Astrocyte (in vitro differentiated cells and primary cell): ENCODE data around the gene FCER2. TPM values are rescaled to one million over a fixed set of nuclear protein-coding genes. Genes with fewer than 3 reads are reported as not detected.

Experiments
- DNase-seq: peaks from one replicate; pipeline ENCODE4 v3.0.0-alpha.2; 2010; ENCODE audit warnings: low read depth
- FAIRE-seq: peaks from 2 replicates; lab custom pipeline; 2011; peaks lifted over from hg19 to GRCh38; lab: Jason Lieb, UNC
- H2AFZ ChIP-seq: 2 replicates; pipeline ENCODE4 v1.6.0; 2012; ENCODE audit warnings: low read depth, low read length, inconsistent platforms
- H3K27ac ChIP-seq: 2 replicates; pipeline ENCODE4 v1.5.1; 2011; ENCODE audit warnings: low read depth, low read length, inconsistent platforms
- H3K27me3 ChIP-seq: 2 replicates; pipeline ENCODE4 v1.6.0; 2011; ENCODE audit warnings: low read length, inconsistent platforms; ENCODE audit not compliant: insufficient read depth
- H3K36me3 ChIP-seq: 2 replicates; pipeline ENCODE4 v1.5.1; 2011; ENCODE audit warnings: low read length, inconsistent platforms; ENCODE audit not compliant: insufficient read depth
- H3K4me1 ChIP-seq: 2 replicates; pipeline ENCODE4 v1.5.1; 2011; ENCODE audit warnings: low read length, inconsistent platforms; ENCODE audit not compliant: insufficient read depth
- H3K4me2 ChIP-seq: 2 replicates; pipeline ENCODE4 v1.6.0; 2012; ENCODE audit warnings: low read length, inconsistent platforms
- H3K4me3 ChIP-seq: 2 replicates; pipeline ENCODE4 v1.5.1; 2011; ENCODE audit warnings: low read depth, mild to moderate bottlenecking, low read length, inconsistent platforms; ENCODE audit not compliant: insufficient read depth
- H3K79me2 ChIP-seq: 2 replicates; pipeline ENCODE4 v1.6.0; 2012; ENCODE audit warnings: mild to moderate bottlenecking, low read length, inconsistent platforms; ENCODE audit not compliant: insufficient read depth
- H3K9ac ChIP-seq: 2 replicates; pipeline ENCODE4 v1.6.0; 2012; ENCODE audit warnings: mild to moderate bottlenecking, low read length, inconsistent platforms
- H3K9me3 ChIP-seq: 2 replicates; pipeline ENCODE4 v1.5.1; 2012; ENCODE audit warnings: low read depth, mild to moderate bottlenecking, low read length, inconsistent platforms; ENCODE audit not compliant: insufficient read depth
- H4K20me1 ChIP-seq: 2 replicates; pipeline ENCODE4 v1.6.0; 2012; ENCODE audit warnings: low read length, inconsistent platforms; ENCODE audit not compliant: insufficient read depth
- H3K27ac Mint-ChIP-seq: one replicate; pipeline ENCODE4 v1.8.0; 2021; ENCODE audit warnings: mild to moderate bottlenecking, mixed read lengths; ENCODE audit not compliant: unreplicated experiment
- H3K27me3 Mint-ChIP-seq: one replicate; pipeline ENCODE4 v1.8.0; 2021; ENCODE audit warnings: low read depth, mixed read lengths; ENCODE audit not compliant: unreplicated experiment
- H3K36me3 Mint-ChIP-seq: one replicate; pipeline ENCODE4 v1.8.0; 2021; ENCODE audit warnings: low read depth, mixed read lengths; ENCODE audit not compliant: unreplicated experiment
- H3K4me1 Mint-ChIP-seq: one replicate; pipeline ENCODE4 v1.8.0; 2021; ENCODE audit warnings: low read depth, mixed read lengths; ENCODE audit not compliant: unreplicated experiment
- H3K4me3 Mint-ChIP-seq: one replicate; pipeline ENCODE4 v1.8.0; 2021; ENCODE audit warnings: mild to moderate bottlenecking, moderate library complexity, mixed read lengths; ENCODE audit not compliant: unreplicated experiment
- H3K9me3 Mint-ChIP-seq: one replicate; pipeline ENCODE4 v1.8.0; 2021; ENCODE audit warnings: mild to moderate bottlenecking, mixed read lengths; ENCODE audit not compliant: unreplicated experiment
- CTCF ChIP-seq: IDR thresholded peaks from 2 replicates; pipeline ENCODE4 v1.5.1; 2011; ENCODE audit warnings: low read depth, mild to moderate bottlenecking, inconsistent platforms, low read length, moderate library complexity; ENCODE audit not compliant: insufficient read depth
- EZH2 ChIP-seq: IDR thresholded peaks from 2 replicates; pipeline ENCODE4 v1.6.1; 2012; ENCODE audit warnings: mild to moderate bottlenecking, low read length, inconsistent platforms; ENCODE audit not compliant: insufficient read depth
- total RNA-seq: library from RNA; stranded (reverse); gene quantifications from 2 replicates; pipeline ENCODE4 v1.2.1, GENCODE V29; 2021

FCER2 gene
- total RNA-seq, 1 donor from 2014 or later = not detected

- H3K36me3 Mint-ChIP-seq = no peaks in the 10 kb centered on the region
- no peaks in the 10 kb centered on the region for H3K9me3 Mint-ChIP-seq
- no peak for FAIRE-seq
Measured at GRCh38 chr19:7691497-7691896, 10.4 kb downstream of the FCER2 start.

GRCh38 chr19:7690779-7691258, 11.1 kb downstream of the FCER2 start:
- Mint-ChIP-seq H3K27me3 (no peaks in the 10 kb centered on the region), H3K27ac (no peak overlapping the region), H3K36me3 (no peaks in the 10 kb centered on the region), H3K4me1 (no peaks in the 10 kb centered on the region), H3K4me3 (no peak overlapping the region), H3K9me3 (no peaks in the 10 kb centered on the region)
- Histone ChIP-seq H3K27ac (no peak overlapping the region), H4K20me1 (no peaks in the 10 kb centered on the region), H3K4me3 (no peak overlapping the region), H3K4me1 (no peaks in the 10 kb centered on the region), H3K9me3 (no peaks in the 10 kb centered on the region), H3K4me2 (no peak overlapping the region), H3K27me3 (no peaks in the 10 kb centered on the region), H3K36me3 (no peaks in the 10 kb centered on the region), H2AFZ (no peak overlapping the region), H3K9ac (no peak overlapping the region), H3K79me2 (no peaks in the 10 kb centered on the region)
- FAIRE-seq = no peak
- no peak for DNase-seq
- TF ChIP-seq EZH2 (no peak), CTCF (no peak)

More at GRCh38 chr19:7691497-7691896, 10.4 kb downstream of the FCER2 start:
- Histone ChIP-seq H3K36me3 (no peaks in the 10 kb centered on the region), H3K4me2 (no peak overlapping the region), H3K79me2 (no peaks in the 10 kb centered on the region), H3K4me1 (no peaks in the 10 kb centered on the region), H3K9me3 (no peaks in the 10 kb centered on the region), H3K27me3 (no peaks in the 10 kb centered on the region), H4K20me1 (no peaks in the 10 kb centered on the region), H3K27ac (no peak overlapping the region), H2AFZ (no peak overlapping the region), H3K9ac (no peak overlapping the region), H3K4me3 (no peak overlapping the region)
- H3K4me1 Mint-ChIP-seq = no peaks in the 10 kb centered on the region
- TF ChIP-seq EZH2 = no peak
- TF ChIP-seq CTCF = no peak
- no peak for DNase-seq
- no peak overlapping the region for H3K27ac Mint-ChIP-seq
- H3K4me3 Mint-ChIP-seq = no peak overlapping the region
- peaks cover 2% of the 10 kb centered on the region for H3K27me3 Mint-ChIP-seq

GRCh38 chr19:7689165-7689564, 12.8 kb downstream of the FCER2 start:
- Histone ChIP-seq H3K27ac (no peak overlapping the region), H3K9ac (no peak overlapping the region), H3K4me3 (no peak overlapping the region), H3K4me1 (no peaks in the 10 kb centered on the region), H4K20me1 (peaks cover 7% of the 10 kb centered on the region), H3K9me3 (no peaks in the 10 kb centered on the region), H3K4me2 (no peak overlapping the region), H2AFZ (no peak overlapping the region), H3K79me2 (no peaks in the 10 kb centered on the region), H3K36me3 (no peaks in the 10 kb centered on the region), H3K27me3 (no peaks in the 10 kb centered on the region)
- no peak overlapping the region for H3K4me3 Mint-ChIP-seq
- no peaks in the 10 kb centered on the region for H3K4me1 Mint-ChIP-seq
- no peaks in the 10 kb centered on the region for H3K9me3 Mint-ChIP-seq
- FAIRE-seq (no peak), DNase-seq (no peak)
- no peaks in the 10 kb centered on the region for H3K27me3 Mint-ChIP-seq
- H3K36me3 Mint-ChIP-seq = peaks cover 5% of the 10 kb centered on the region
- no peak overlapping the region for H3K27ac Mint-ChIP-seq
- no peak for TF ChIP-seq CTCF
- TF ChIP-seq EZH2 = no peak
